Thoracic aorta (tissue), 2 donors: ENCODE results near the gene UGT1A7. TPM values are rescaled to one million over a fixed set of nuclear protein-coding genes. Genes with fewer than 3 reads are reported as not detected.

ENCODE experiments used
- ATAC-seq: fragments of 150-250 bp; one replicate; pipeline ENCODE4 v1.8.0; 2017; ENCODE audit warnings: low read depth; ENCODE audit not compliant: insufficient number of reproducible peaks, low FRiP score
- DNase-seq: peaks from one replicate; pipeline ENCODE4 v3.0.0-alpha.2; 2020; ENCODE audit warnings: low spot score
- H3K27ac ChIP-seq, 2 donors: fragments of 200-600 bp; sonication (generic); 1 replicate in 1 of 2; 2 replicates in 1 of 2; pipeline ENCODE4 v1.5.1; 2016; ENCODE audit warnings: mild to moderate bottlenecking in 2 of 2, moderate library complexity in 2 of 2
- H3K27me3 ChIP-seq: fragments of 200-600 bp; sonication (generic); replicated peaks from 2 replicates; pipeline ENCODE4 v1.6.0; 2016; ENCODE audit warnings: mild to moderate bottlenecking; ENCODE audit not compliant: insufficient read depth
- H3K36me3 ChIP-seq: fragments of 200-600 bp; sonication (generic); one replicate; pipeline ENCODE4 v1.5.1; 2016
- H3K4me1 ChIP-seq, 2 donors: fragments of 200-600 bp; sonication (generic); 1 replicate in 1 of 2; 2 replicates in 1 of 2; pipeline versions ENCODE4 v1.5.1 to v1.6.0; 2016; ENCODE audit warnings: low read depth in 2 of 2, mild to moderate bottlenecking in 1 of 2; ENCODE audit not compliant: control insufficient read depth in 1 of 2
- H3K4me3 ChIP-seq: fragments of 200-600 bp; sonication (generic); 2 replicates; pipeline ENCODE4 v1.5.1; 2016; ENCODE audit warnings: mild to moderate bottlenecking
- H3K9me3 ChIP-seq: fragments of 200-600 bp; sonication (generic); 2 replicates; pipeline ENCODE4 v1.5.1; 2016
- CTCF ChIP-seq: fragments of 200-600 bp; sonication (generic); IDR thresholded peaks from one replicate; pipeline ENCODE4 v1.5.1; 2019; ENCODE audit warnings: antibody characterized with exemption
- total RNA-seq, 2 donors: library from RNA; depleted of rRNA; stranded (reverse); fragments of >200 nt; gene quantifications; one replicate each; pipeline versions ENCODE4 v1.1.0 to v1.2.3, GENCODE V29; 2016

Gene UGT1A7
- total RNA-seq, 2 donors from 2014 or later: 0.35 TPM; not detected in 1

GRCh38 chr2:233673896-233674295 lies 7.8 kb upstream of the UGT1A7 start:
- TF ChIP-seq CTCF: no peak
- DNase-seq (no peak), ATAC-seq (no peak)
- Histone ChIP-seq H3K36me3 (no peaks in the 10 kb centered on the region), H3K4me1 (no peaks in the 10 kb centered on the region), H3K9me3 (no peaks in the 10 kb centered on the region), H3K27me3 (no peaks in the 10 kb centered on the region), H3K4me3 (no peak overlapping the region), H3K27ac (no peak overlapping the region)

GRCh38 chr2:233674314-233674713 lies 7.4 kb upstream of the UGT1A7 start:
- H3K36me3 ChIP-seq: no peaks in the 10 kb centered on the region
- no peak for TF ChIP-seq CTCF
- H3K27ac ChIP-seq: no peak overlapping the region
- no peaks in the 10 kb centered on the region for H3K27me3 ChIP-seq
- H3K9me3 ChIP-seq: no peaks in the 10 kb centered on the region
- DNase-seq (no peak), ATAC-seq (no peak)
- H3K4me1 ChIP-seq: no peaks in the 10 kb centered on the region
- H3K4me3 ChIP-seq: no peak overlapping the region

- no peak for TF ChIP-seq CTCF
- Histone ChIP-seq H3K27me3 (no peaks in the 10 kb centered on the region), H3K4me3 (no peak overlapping the region), H3K4me1 (no peaks in the 10 kb centered on the region), H3K9me3 (no peaks in the 10 kb centered on the region), H3K27ac (no peak overlapping the region), H3K36me3 (no peaks in the 10 kb centered on the region)
- ATAC-seq: no peak
- no peak for DNase-seq
These were observed 6.7 kb upstream of the UGT1A7 start for GRCh38 chr2:233674995-233675394.

GRCh38 chr2:233676046-233676445 lies 5.7 kb upstream of the UGT1A7 start:
- H3K9me3 ChIP-seq: no peaks in the 10 kb centered on the region
- no peak for ATAC-seq

GRCh38 chr2:233679196-233679595 lies 2.5 kb upstream of the UGT1A7 start:
- Histone ChIP-seq H3K4me1 (no peaks in the 10 kb centered on the region), H3K4me3 (no peak overlapping the region), H3K9me3 (no peaks in the 10 kb centered on the region), H3K36me3 (no peaks in the 10 kb centered on the region), H3K27ac (no peak overlapping the region), H3K27me3 (no peaks in the 10 kb centered on the region)
- DNase-seq (no peak), ATAC-seq (no peak)
- TF ChIP-seq CTCF: no peak

More at GRCh38 chr2:233676046-233676445, 5.7 kb upstream of the UGT1A7 start:
- H3K4me1 ChIP-seq: no peaks in the 10 kb centered on the region
- H3K4me3 ChIP-seq: no peak overlapping the region
- TF ChIP-seq CTCF: no peak
- no peaks in the 10 kb centered on the region for H3K36me3 ChIP-seq
- no peaks in the 10 kb centered on the region for H3K27me3 ChIP-seq
- no peak overlapping the region for H3K27ac ChIP-seq
- DNase-seq: no peak
